ENCODE results near the gene CCDC154. TPM values are rescaled to one million over a fixed set of nuclear protein-coding genes. Genes with fewer than 3 reads are reported as not detected.

Gene CCDC154
- total and polyA plus RNA-seq, 2 donors (not counting 3 experiments of a cell fraction or from before 2014, with no cell fraction given), result 0.65 to 0.75 TPM

DNA sequence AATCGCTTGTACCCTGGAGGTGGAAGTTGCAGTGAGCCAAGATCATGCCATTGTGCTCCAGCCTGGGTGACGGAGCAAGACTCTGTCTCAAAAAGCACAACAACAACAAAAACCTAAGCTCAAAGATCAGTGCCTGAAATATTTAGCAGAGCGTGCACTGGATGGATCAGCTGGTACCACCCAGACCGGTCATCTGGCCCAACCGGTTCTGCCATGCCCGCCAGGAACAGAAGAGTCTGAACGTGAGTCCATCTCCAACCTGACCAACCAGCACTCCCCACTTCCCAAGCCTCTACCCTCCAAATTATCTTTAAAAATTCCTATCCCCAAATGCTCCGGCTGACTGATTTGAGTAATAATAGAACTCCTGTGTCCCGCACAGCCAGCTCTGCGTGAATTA is 22.3 kb downstream of the CCDC154 start:
- Histone ChIP-seq H3K79me2 (ENCODE audit: control insufficient read depth, insufficient read depth, low read length) (peaks cover 19% of the 10 kb centered on the region), H3K4me2 (ENCODE audit: insufficient read depth, low read length) (no peak overlapping the region), H3K4me1 (ENCODE audit: control insufficient read depth, extremely low read depth, insufficient read depth, low read length) (peaks cover 9% of the 10 kb centered on the region), H2AFZ (ENCODE audit: low read depth, low read length) (no peak overlapping the region), H3K36me3 (ENCODE audit: control insufficient read depth in 2 of 2, extremely low read depth in 1 of 2, insufficient read depth in 2 of 2, low read length in 2 of 2) (no peaks in the 10 kb centered on the region), H4K20me1 (replicated peaks; ENCODE audit: control insufficient read depth, extremely low read depth, insufficient read depth, low read length) (no peaks in the 10 kb centered on the region), H3K4me3 (replicated peaks in 1 of 3; ENCODE audit: insufficient read depth in 1 of 3, low read depth in 1 of 3, low read length in 3 of 3) (no peak overlapping the region), H3K27ac (ENCODE audit: insufficient read depth, low read depth, low read length) (no peak overlapping the region), H3K9me1 (replicated peaks; ENCODE audit: control insufficient read depth, extremely low read depth, insufficient read depth, low read length) (no peaks in the 10 kb centered on the region), H3K27me3 (ENCODE audit: control insufficient read depth in 2 of 2, insufficient read depth in 2 of 2, low read length in 2 of 2) (no peaks in the 10 kb centered on the region), H3K9ac (replicated peaks; ENCODE audit: extremely low read depth, insufficient read depth, low read length) (no peak overlapping the region), H3K9me3 (replicated peaks; ENCODE audit: control insufficient read depth, insufficient read depth, low read length) (no peaks in the 10 kb centered on the region)
- POLR2A ChIA-PET, result no interaction called here
- no TSS peak for BruUV-seq (replicated peaks)
- CTCF ChIA-PET, result no interaction called here
- DNase-seq (ENCODE audit: low read depth, low spot score) (no peak), FAIRE-seq (no peak)
- TF ChIP-seq, protein P1, sequence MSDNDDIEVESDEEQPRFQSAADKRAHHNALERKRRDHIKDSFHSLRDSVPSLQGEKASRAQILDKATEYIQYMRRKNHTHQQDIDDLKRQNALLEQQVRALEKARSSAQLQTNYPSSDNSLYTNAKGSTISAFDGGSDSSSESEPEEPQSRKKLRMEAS (IDR thresholded peaks at IDR 0.05; ENCODE audit: insufficient read depth, insufficient read length), result no peak
- TF ChIP-seq EZH2 (IDR thresholded peaks at IDR 0.05; ENCODE audit: borderline replicate concordance, low read depth, low read length, severe bottlenecking), result no peak
- no peak for TF ChIP-seq GATA2 (IDR thresholded peaks at IDR 0.05; ENCODE audit: insufficient read depth, insufficient read length, low read depth, low read length)
- no peak for TF ChIP-seq POLR2A (IDR thresholded peaks at IDR 0.05; ENCODE audit: low read depth, low read length)
- no peak for TF ChIP-seq JUN (IDR thresholded peaks at IDR 0.05; ENCODE audit: borderline replicate concordance, insufficient read depth, insufficient read length, low read depth)
- no peak for TF ChIP-seq POLR2AphosphoS5 (IDR thresholded peaks at IDR 0.05; ENCODE audit: insufficient read depth, low read depth, low read length)
- no peak for TF ChIP-seq MYC (IDR thresholded peaks at IDR 0.05; ENCODE audit: low read depth, low read length)
- TF ChIP-seq FOS (IDR thresholded peaks at IDR 0.05; ENCODE audit: borderline replicate concordance, insufficient read depth, low read length), result no peak
- TF ChIP-seq, protein P2, sequence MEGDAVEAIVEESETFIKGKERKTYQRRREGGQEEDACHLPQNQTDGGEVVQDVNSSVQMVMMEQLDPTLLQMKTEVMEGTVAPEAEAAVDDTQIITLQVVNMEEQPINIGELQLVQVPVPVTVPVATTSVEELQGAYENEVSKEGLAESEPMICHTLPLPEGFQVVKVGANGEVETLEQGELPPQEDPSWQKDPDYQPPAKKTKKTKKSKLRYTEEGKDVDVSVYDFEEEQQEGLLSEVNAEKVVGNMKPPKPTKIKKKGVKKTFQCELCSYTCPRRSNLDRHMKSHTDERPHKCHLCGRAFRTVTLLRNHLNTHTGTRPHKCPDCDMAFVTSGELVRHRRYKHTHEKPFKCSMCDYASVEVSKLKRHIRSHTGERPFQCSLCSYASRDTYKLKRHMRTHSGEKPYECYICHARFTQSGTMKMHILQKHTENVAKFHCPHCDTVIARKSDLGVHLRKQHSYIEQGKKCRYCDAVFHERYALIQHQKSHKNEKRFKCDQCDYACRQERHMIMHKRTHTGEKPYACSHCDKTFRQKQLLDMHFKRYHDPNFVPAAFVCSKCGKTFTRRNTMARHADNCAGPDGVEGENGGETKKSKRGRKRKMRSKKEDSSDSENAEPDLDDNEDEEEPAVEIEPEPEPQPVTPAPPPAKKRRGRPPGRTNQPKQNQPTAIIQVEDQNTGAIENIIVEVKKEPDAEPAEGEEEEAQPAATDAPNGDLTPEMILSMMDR (IDR thresholded peaks at IDR 0.05; ENCODE audit: extremely low read depth in 1 of 2, insufficient read depth in 1 of 2, low read depth in 1 of 2, low read length in 2 of 2), result no peak
- intact Hi-C loops (cut with micrococcal nuclease) (loop anchor here (5.0 to 10.0 kb wide), 3 partner anchors 190 to 360 kb away; partner anchors contain the start of genes CRAMP1, IFT140, MAPK8IP3 and NUBP2), dilution Hi-C loops (cut with MboI; ENCODE audit: extremely low pct_ligation_motif_present, low sequenced_read_pairs) (no loop called here)

Data from endothelial cell of umbilical vein (primary cell).